HL-60 (cell line): Measurements from ENCODE around the gene PPP2R5D.

ENCODE experiments used
- TF ChIP-seq, protein P1 (sequence below): IDR thresholded peaks from one replicate; pipeline ENCODE4 v1.5.1; 2011; ENCODE audit warnings: low read length, control low read depth, inconsistent platforms; ENCODE audit not compliant: insufficient read depth
- TF ChIP-seq, protein P2 (sequence below): IDR thresholded peaks from 2 replicates; pipeline ENCODE4 v1.6.1; 2012; ENCODE audit warnings: low read depth; ENCODE audit not compliant: insufficient replicate concordance

DNA sequence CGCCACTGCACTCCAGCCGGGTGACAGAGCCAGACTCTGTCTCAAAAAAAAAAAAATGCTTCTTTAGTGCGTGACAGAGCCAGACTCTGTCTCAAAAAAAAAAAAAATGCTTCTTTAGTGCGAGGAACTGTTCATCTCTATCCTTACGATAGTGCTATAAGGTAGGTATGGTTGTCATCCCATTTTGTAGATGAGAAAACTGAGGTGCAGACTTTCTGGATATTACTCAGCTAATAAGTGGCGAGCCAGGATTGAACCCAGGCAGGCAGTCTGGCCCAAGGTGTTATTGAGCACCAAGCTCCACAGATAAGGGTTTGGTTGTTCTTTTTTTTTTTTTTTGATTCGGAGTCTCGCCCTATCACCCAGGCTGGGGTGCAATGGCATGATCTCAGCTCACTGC is 17.5 kb downstream of the PPP2R5D start:
- TF ChIP-seq, protein P1, sequence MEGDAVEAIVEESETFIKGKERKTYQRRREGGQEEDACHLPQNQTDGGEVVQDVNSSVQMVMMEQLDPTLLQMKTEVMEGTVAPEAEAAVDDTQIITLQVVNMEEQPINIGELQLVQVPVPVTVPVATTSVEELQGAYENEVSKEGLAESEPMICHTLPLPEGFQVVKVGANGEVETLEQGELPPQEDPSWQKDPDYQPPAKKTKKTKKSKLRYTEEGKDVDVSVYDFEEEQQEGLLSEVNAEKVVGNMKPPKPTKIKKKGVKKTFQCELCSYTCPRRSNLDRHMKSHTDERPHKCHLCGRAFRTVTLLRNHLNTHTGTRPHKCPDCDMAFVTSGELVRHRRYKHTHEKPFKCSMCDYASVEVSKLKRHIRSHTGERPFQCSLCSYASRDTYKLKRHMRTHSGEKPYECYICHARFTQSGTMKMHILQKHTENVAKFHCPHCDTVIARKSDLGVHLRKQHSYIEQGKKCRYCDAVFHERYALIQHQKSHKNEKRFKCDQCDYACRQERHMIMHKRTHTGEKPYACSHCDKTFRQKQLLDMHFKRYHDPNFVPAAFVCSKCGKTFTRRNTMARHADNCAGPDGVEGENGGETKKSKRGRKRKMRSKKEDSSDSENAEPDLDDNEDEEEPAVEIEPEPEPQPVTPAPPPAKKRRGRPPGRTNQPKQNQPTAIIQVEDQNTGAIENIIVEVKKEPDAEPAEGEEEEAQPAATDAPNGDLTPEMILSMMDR = no peak
- TF ChIP-seq, protein P2, sequence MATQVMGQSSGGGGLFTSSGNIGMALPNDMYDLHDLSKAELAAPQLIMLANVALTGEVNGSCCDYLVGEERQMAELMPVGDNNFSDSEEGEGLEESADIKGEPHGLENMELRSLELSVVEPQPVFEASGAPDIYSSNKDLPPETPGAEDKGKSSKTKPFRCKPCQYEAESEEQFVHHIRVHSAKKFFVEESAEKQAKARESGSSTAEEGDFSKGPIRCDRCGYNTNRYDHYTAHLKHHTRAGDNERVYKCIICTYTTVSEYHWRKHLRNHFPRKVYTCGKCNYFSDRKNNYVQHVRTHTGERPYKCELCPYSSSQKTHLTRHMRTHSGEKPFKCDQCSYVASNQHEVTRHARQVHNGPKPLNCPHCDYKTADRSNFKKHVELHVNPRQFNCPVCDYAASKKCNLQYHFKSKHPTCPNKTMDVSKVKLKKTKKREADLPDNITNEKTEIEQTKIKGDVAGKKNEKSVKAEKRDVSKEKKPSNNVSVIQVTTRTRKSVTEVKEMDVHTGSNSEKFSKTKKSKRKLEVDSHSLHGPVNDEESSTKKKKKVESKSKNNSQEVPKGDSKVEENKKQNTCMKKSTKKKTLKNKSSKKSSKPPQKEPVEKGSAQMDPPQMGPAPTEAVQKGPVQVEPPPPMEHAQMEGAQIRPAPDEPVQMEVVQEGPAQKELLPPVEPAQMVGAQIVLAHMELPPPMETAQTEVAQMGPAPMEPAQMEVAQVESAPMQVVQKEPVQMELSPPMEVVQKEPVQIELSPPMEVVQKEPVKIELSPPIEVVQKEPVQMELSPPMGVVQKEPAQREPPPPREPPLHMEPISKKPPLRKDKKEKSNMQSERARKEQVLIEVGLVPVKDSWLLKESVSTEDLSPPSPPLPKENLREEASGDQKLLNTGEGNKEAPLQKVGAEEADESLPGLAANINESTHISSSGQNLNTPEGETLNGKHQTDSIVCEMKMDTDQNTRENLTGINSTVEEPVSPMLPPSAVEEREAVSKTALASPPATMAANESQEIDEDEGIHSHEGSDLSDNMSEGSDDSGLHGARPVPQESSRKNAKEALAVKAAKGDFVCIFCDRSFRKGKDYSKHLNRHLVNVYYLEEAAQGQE = no peak
